Chondrocyte (in vitro differentiated cells): ENCODE measurements around the gene NAA40. TPM values are rescaled to one million over a fixed set of nuclear protein-coding genes. Genes with fewer than 3 reads are reported as not detected.
"Not testable (repeated sequence)": the region's sequence is repeated elsewhere in the genome, so short reads cannot be mapped to it uniquely, and the experiment has no call there.

Experiments
- DNase-seq: peaks from one replicate; pipeline ENCODE4 v3.0.0; 2021; ENCODE audit warnings: mixed read lengths, low spot score
- H3K27ac Mint-ChIP-seq: one replicate; pipeline ENCODE4 v1.8.0; 2021; ENCODE audit warnings: mild to moderate bottlenecking, moderate library complexity, mixed read lengths; ENCODE audit not compliant: unreplicated experiment
- H3K27me3 Mint-ChIP-seq: 2 replicates; pipeline ENCODE4 v1.8.0; 2021; ENCODE audit warnings: low read depth, mixed read lengths
- H3K36me3 Mint-ChIP-seq: 2 replicates; pipeline ENCODE4 v1.8.0; 2021; ENCODE audit warnings: low read depth, mixed read lengths
- H3K4me1 Mint-ChIP-seq: 2 replicates; pipeline ENCODE4 v1.8.0; 2021; ENCODE audit warnings: low read depth, mild to moderate bottlenecking, mixed read lengths
- H3K4me3 Mint-ChIP-seq: one replicate; pipeline ENCODE4 v1.8.0; 2021; ENCODE audit warnings: mild to moderate bottlenecking, moderate library complexity, mixed read lengths; ENCODE audit not compliant: unreplicated experiment
- H3K9me3 Mint-ChIP-seq: 2 replicates; pipeline ENCODE4 v1.8.0; 2021; ENCODE audit warnings: low read depth, mixed read lengths
- CTCF ChIP-seq: fragments of 200-600 bp; sonication (generic); IDR thresholded peaks from 2 replicates; pipeline ENCODE4 v1.5.0; 2021; ENCODE audit warnings: antibody characterized with exemption, mild to moderate bottlenecking, moderate library complexity
- total RNA-seq: library from RNA; stranded (reverse); gene quantifications from 3 replicates; pipeline ENCODE4 v1.2.1, GENCODE V29; 2021

The NAA40 gene
- total RNA-seq, 1 donor from 2014 or later: 17.7 TPM

DNA sequence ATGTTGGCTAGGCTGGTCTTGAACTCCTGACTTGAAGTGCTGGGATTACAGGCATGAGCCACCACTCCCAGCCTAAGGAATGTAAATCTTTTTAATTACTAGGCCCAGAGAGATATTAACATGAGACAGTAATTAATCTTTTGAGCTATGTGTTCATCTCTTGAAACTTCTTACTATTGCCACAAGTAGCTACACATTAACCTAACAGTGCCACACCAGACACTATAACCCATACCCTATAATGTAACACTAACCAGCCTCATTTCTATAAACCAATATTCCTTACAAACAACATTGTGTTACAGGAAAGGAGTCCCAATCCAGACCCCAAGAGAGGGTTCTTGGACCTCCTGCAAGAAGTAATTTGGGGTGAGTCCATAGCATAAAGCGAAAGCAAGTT lies 27.6 kb downstream of the NAA40 start:
- Mint-ChIP-seq H3K27ac (no peak overlapping the region), H3K36me3 (no peaks in the 10 kb centered on the region), H3K4me1 (no peaks in the 10 kb centered on the region), H3K27me3 (peaks cover 3% of the 10 kb centered on the region), H3K9me3 (no peaks in the 10 kb centered on the region), H3K4me3 (no peak overlapping the region)
- no peak for TF ChIP-seq CTCF
- no peak for DNase-seq

DNA sequence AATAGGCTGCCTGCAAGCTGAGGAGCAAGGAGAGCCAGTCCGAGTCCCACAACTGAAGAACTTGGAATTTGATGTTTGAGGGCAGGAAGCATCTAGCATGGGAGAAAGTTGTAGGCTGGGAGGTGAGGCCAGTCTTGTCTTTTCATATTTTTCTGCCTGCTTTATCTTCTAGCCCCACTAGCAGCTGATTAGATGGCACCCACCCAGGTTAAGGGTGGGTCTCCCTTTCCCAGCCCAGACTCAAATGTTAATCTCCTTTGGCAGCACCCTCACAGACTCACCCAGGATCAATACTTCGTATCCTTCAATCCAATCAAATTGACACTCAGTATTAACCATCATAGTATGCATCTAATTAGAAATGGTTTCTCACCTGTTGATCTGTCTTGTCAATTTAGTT lies 30.7 kb downstream of the NAA40 start:
- TF ChIP-seq CTCF: no peak
- H3K9me3 Mint-ChIP-seq: no peaks in the 10 kb centered on the region
- H3K27me3 Mint-ChIP-seq: peaks cover 3% of the 10 kb centered on the region
- H3K27ac Mint-ChIP-seq: no peak overlapping the region
- H3K4me3 Mint-ChIP-seq: no peak overlapping the region
- DNase-seq: no peak
- peaks cover 3% of the 10 kb centered on the region for H3K4me1 Mint-ChIP-seq
- H3K36me3 Mint-ChIP-seq: peaks cover under 1% of the 10 kb centered on the region

GRCh38 chr11:63970902-63971301 lies 32.1 kb downstream of the NAA40 start:
- Mint-ChIP-seq H3K9me3 (no peaks in the 10 kb centered on the region), H3K27me3 (peaks cover 3% of the 10 kb centered on the region), H3K36me3 (peaks cover 2% of the 10 kb centered on the region), H3K4me1 (peaks cover 8% of the 10 kb centered on the region), H3K27ac (no peak overlapping the region), H3K4me3 (no peak overlapping the region)
- no peak for TF ChIP-seq CTCF
- no peak for DNase-seq

GRCh38 chr11:63973912-63974258 lies 35.1 kb downstream of the NAA40 start:
- not testable (repeated sequence) for H3K27me3 Mint-ChIP-seq, DNase-seq, H3K9me3 Mint-ChIP-seq, H3K36me3 Mint-ChIP-seq
- peak overlapping the region; percentile 100 for H3K4me3 Mint-ChIP-seq
- peak overlapping the region; percentile 79 for H3K27ac Mint-ChIP-seq
- H3K4me1 Mint-ChIP-seq: peaks cover 27% of the 10 kb centered on the region

- Mint-ChIP-seq H3K4me3 (peak within 1 kb of the TSS; percentile 100), H3K27me3 (peaks cover 3% of the 10 kb centered on the region), H3K27ac (peak within 1 kb of the TSS; percentile 100), H3K9me3 (no peaks in the 10 kb centered on the region), H3K36me3 (peaks cover 5% of the 10 kb centered on the region), H3K4me1 (peaks cover 29% of the 10 kb centered on the region)
- TF ChIP-seq CTCF: peak; percentile 70
- DNase-seq: peak; percentile 98
Observed at GRCh38 chr11:63974259-63975143, 35.7 kb downstream of the NAA40 start, which contains the start of gene COX8A. COX8A (plus strand) TSS chr11:63974620; CDS start chr11:63974681, 61 bp downstream.
